ENCODE results near the gene ETFA.

GRCh38 chr15:76312540-76313174 is 1.4 kb upstream of the ETFA start:
- TF ChIP-seq NFRKB (IDR thresholded peaks at IDR 0.05): no peak
- TF ChIP-seq ZNF384 (IDR thresholded peaks at IDR 0.05): no peak
- TF ChIP-seq ARNT (IDR thresholded peaks at IDR 0.05): no peak
- TF ChIP-seq SUZ12 (IDR thresholded peaks at IDR 0.05): no peak
- TF ChIP-seq FOXK2 (IDR thresholded peaks at IDR 0.05): no peak
- no peak for TF ChIP-seq BHLHE40 (IDR thresholded peaks at IDR 0.05; ENCODE audit: borderline replicate concordance)
- no peak for TF ChIP-seq HDGF (IDR thresholded peaks at IDR 0.05; ENCODE audit: borderline replicate concordance)
- no peak for TF ChIP-seq FOXA1 (IDR thresholded peaks at IDR 0.05)
- TF ChIP-seq, protein P1, sequence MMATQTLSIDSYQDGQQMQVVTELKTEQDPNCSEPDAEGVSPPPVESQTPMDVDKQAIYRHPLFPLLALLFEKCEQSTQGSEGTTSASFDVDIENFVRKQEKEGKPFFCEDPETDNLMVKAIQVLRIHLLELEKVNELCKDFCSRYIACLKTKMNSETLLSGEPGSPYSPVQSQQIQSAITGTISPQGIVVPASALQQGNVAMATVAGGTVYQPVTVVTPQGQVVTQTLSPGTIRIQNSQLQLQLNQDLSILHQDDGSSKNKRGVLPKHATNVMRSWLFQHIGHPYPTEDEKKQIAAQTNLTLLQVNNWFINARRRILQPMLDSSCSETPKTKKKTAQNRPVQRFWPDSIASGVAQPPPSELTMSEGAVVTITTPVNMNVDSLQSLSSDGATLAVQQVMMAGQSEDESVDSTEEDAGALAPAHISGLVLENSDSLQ (IDR thresholded peaks at IDR 0.05): no peak
- no peak for TF ChIP-seq FOXM1 (IDR thresholded peaks at IDR 0.05; ENCODE audit: borderline replicate concordance)
- no peak for TF ChIP-seq ELF4 (IDR thresholded peaks at IDR 0.05)
- no peak for TF ChIP-seq LEF1 (IDR thresholded peaks at IDR 0.05; ENCODE audit: borderline replicate concordance)
- no peak for TF ChIP-seq TARDBP (IDR thresholded peaks at IDR 0.05)
